CD14-positive monocyte (primary cell): Measurements from ENCODE around the gene CPHXL2. TPM values are rescaled to one million over a fixed set of nuclear protein-coding genes. Genes with fewer than 3 reads are reported as not detected.

Source experiments
- DNase-seq, 3 donors: peaks; one replicate each; pipeline ENCODE4 v3.0.0-alpha.2; 2011 to 2022
- H2AFZ ChIP-seq: 2 replicates; pipeline ENCODE4 v1.6.0; 2012; ENCODE audit warnings: mild to moderate bottlenecking, low read depth, low read length, inconsistent platforms; ENCODE audit not compliant: insufficient read depth, poor library complexity, severe bottlenecking
- H3K27ac ChIP-seq, 2 donors: 1 replicate in 1 of 2; 2 replicates in 1 of 2; pipeline ENCODE4 v1.5.1; 2012 to 2013; ENCODE audit warnings: low read length in 2 of 2, control low read depth in 1 of 2, inconsistent platforms in 1 of 2, low read depth in 1 of 2, mild to moderate bottlenecking in 1 of 2
- H3K27me3 ChIP-seq, 2 donors: one replicate each; pipeline versions ENCODE4 v1.6.0 to v1.6.1; 2011 to 2013; ENCODE audit warnings: low read length in 2 of 2; ENCODE audit not compliant: control insufficient read depth in 2 of 2, insufficient read depth in 2 of 2
- H3K36me3 ChIP-seq, 2 donors: replicated peaks in 1 of 2; 1 replicate in 1 of 2; 2 replicates in 1 of 2; pipeline versions ENCODE4 v1.5.1 to v1.6.1; 2012 to 2013; ENCODE audit warnings: low read length in 2 of 2, control low read depth in 1 of 2, inconsistent platforms in 1 of 2, mild to moderate bottlenecking in 1 of 2; ENCODE audit not compliant: insufficient read depth in 2 of 2, control insufficient read depth in 1 of 2
- H3K4me1 ChIP-seq, 2 donors: 1 replicate in 1 of 2; 2 replicates in 1 of 2; pipeline versions ENCODE4 v1.5.1 to v1.6.1; 2012 to 2013; ENCODE audit warnings: low read length in 2 of 2, control low read depth in 1 of 2, inconsistent platforms in 1 of 2, mild to moderate bottlenecking in 1 of 2, moderate library complexity in 1 of 2; ENCODE audit not compliant: insufficient read depth in 2 of 2, control insufficient read depth in 1 of 2
- H3K4me2 ChIP-seq: replicated peaks from 2 replicates; pipeline ENCODE3; 2012; ENCODE audit warnings: low read length, moderate library complexity, mild to moderate bottlenecking; ENCODE audit not compliant: poor library complexity, severe bottlenecking; ENCODE audit errors: extremely low read depth
- H3K4me3 ChIP-seq, 3 experiments: fragments of 200-600 bp in 1 of 3; sonication (generic) in 1 of 3; replicated peaks in 1 of 3; 1 replicate in 2 of 3; 2 replicates in 1 of 3; pipeline ENCODE4 v1.5.1; 2011 to 2013; ENCODE audit warnings: low read length in 3 of 3, mild to moderate bottlenecking in 3 of 3, control low read depth in 2 of 3, low read depth in 2 of 3, inconsistent platforms in 1 of 3, moderate library complexity in 1 of 3
- H3K79me2 ChIP-seq: 2 replicates; pipeline ENCODE4 v1.6.0; 2012; ENCODE audit warnings: mild to moderate bottlenecking, control low read depth, inconsistent platforms, low read length, moderate library complexity; ENCODE audit not compliant: insufficient read depth
- H3K9ac ChIP-seq: 2 replicates; pipeline ENCODE4 v1.6.0; 2017; ENCODE audit warnings: low read length, mild to moderate bottlenecking; ENCODE audit not compliant: insufficient read depth, poor library complexity, severe bottlenecking
- H3K9me3 ChIP-seq, 2 donors: replicated peaks in 1 of 2; 1 replicate in 1 of 2; 2 replicates in 1 of 2; pipeline versions ENCODE4 v1.5.1 to v1.6.1; 2012 to 2013; ENCODE audit warnings: low read length in 2 of 2, control low read depth in 1 of 2; ENCODE audit not compliant: control insufficient read depth in 1 of 2, insufficient read depth in 1 of 2
- H4K20me1 ChIP-seq: 2 replicates; pipeline ENCODE4 v1.6.0; 2012; ENCODE audit warnings: mild to moderate bottlenecking, low read length, control low read depth, moderate library complexity; ENCODE audit not compliant: insufficient read depth
- H3K27ac Mint-ChIP-seq, 7 donors: one replicate each; pipeline ENCODE4 v1.8.0; 2020; ENCODE audit warnings: mild to moderate bottlenecking in 7 of 7, mixed read lengths in 7 of 7, moderate library complexity in 6 of 7, inconsistent platforms in 2 of 7
- H3K27me3 Mint-ChIP-seq, 3 donors: one replicate each; pipeline ENCODE4 v1.8.0; 2021 to 2022; ENCODE audit warnings: low read depth in 3 of 3, mild to moderate bottlenecking in 3 of 3, mixed read lengths in 3 of 3, moderate library complexity in 3 of 3, inconsistent platforms in 1 of 3
- H3K36me3 Mint-ChIP-seq, 2 donors: one replicate each; pipeline ENCODE4 v1.8.0; 2020; ENCODE audit warnings: mixed read lengths in 2 of 2, inconsistent platforms in 1 of 2, mild to moderate bottlenecking in 1 of 2
- H3K4me1 Mint-ChIP-seq: one replicate; pipeline ENCODE4 v1.8.0; 2020; ENCODE audit warnings: mild to moderate bottlenecking, mixed read lengths
- H3K4me3 Mint-ChIP-seq, 2 donors: one replicate each; pipeline ENCODE4 v1.8.0; 2020; ENCODE audit warnings: mild to moderate bottlenecking in 2 of 2, mixed read lengths in 2 of 2, moderate library complexity in 1 of 2
- H3K9me3 Mint-ChIP-seq, 7 donors: one replicate each; pipeline ENCODE4 v1.8.0; 2020 to 2022; ENCODE audit warnings: mixed read lengths in 7 of 7, mild to moderate bottlenecking in 6 of 7, moderate library complexity in 6 of 7, inconsistent platforms in 2 of 7
- CTCF ChIP-seq: fragments of 200-600 bp; IDR thresholded peaks from one replicate; pipeline ENCODE4 v1.8.0; 2022; ENCODE audit warnings: antibody characterized with exemption, mild to moderate bottlenecking
- WGBS: methylation state at CpG from one replicate; pipeline ENCODE4 v1.1.5; 2013; ENCODE audit warnings: missing lambda C conversion rate; ENCODE audit not compliant: insufficient coverage; 5-methylcytosine and 5-hydroxymethylcytosine counted together
- intact Hi-C, 2 donors: fragments of 100-400 bp; cut with micrococcal nuclease; formaldehyde crosslinking; loops; one replicate each; pipeline versions ENCODE4 v1.15.0 to v1.15.1; 2023
- polyA plus RNA-seq, 3 donors: library from polyadenylated mRNA; depleted of rRNA in 1 of 3; unstranded in 2 of 3; stranded (reverse) in 1 of 3; fragments of 300-500 nt in 2 of 3; fragments of >200 nt in 1 of 3; fragmentation: Illumina TruSeq in 2 of 3; gene quantifications; 1 replicate in 2 of 3; 2 replicates in 1 of 3; pipeline ENCODE4 v1.2.3, GENCODE V29; 2012 to 2021

CPHXL2 gene
- polyA plus RNA-seq, 3 donors: not detected

- no peaks in the 10 kb centered on the region for H3K27me3 ChIP-seq
- 92% methylated on average over 4 of the region's 5 CpGs for WGBS
- no peak overlapping the region for H3K4me3 Mint-ChIP-seq
- DNase-seq: no peak
- H3K4me3 ChIP-seq: no peak overlapping the region
- no peak overlapping the region for H3K4me2 ChIP-seq
- H2AFZ ChIP-seq: no peak overlapping the region
- H3K4me1 Mint-ChIP-seq: peaks cover 2% of the 10 kb centered on the region
- no peaks in the 10 kb centered on the region for H3K4me1 ChIP-seq
- H3K27me3 Mint-ChIP-seq: peaks cover 0 to 3% (median 0%) of the 10 kb centered on the region in 3 donors
- H3K9ac ChIP-seq: no peak overlapping the region
- peaks cover 11 to 20% (median 18%) of the 10 kb centered on the region in 7 donors for H3K9me3 Mint-ChIP-seq
- H3K27ac Mint-ChIP-seq: no peak overlapping the region
- peaks cover 8 to 16% of the 10 kb centered on the region in 2 donors for H3K9me3 ChIP-seq
- intact Hi-C loops: no loop called here
- H3K79me2 ChIP-seq: no peaks in the 10 kb centered on the region
- H3K27ac ChIP-seq: no peak overlapping the region
- H3K36me3 ChIP-seq: no peaks in the 10 kb centered on the region
- H4K20me1 ChIP-seq: no peaks in the 10 kb centered on the region
- TF ChIP-seq CTCF: no peak
- H3K36me3 Mint-ChIP-seq: no peaks in the 10 kb centered on the region
Measured at GRCh38 chr16:75679366-75679765, 2.6 kb upstream of the CPHXL2 start.

GRCh38 chr16:75667503-75667902 lies 9.3 kb downstream of the CPHXL2 start:
- DNase-seq: no peak
- no peak overlapping the region for H3K27ac Mint-ChIP-seq

More at GRCh38 chr16:75667503-75667902, 9.3 kb downstream of the CPHXL2 start:
- Histone ChIP-seq H4K20me1 (no peaks in the 10 kb centered on the region), H3K36me3 (no peaks in the 10 kb centered on the region), H2AFZ (no peak overlapping the region), H3K4me1 (no peaks in the 10 kb centered on the region), H3K79me2 (no peaks in the 10 kb centered on the region), H3K27ac (no peak overlapping the region), H3K4me2 (no peak overlapping the region), H3K9me3 (no peaks in the 10 kb centered on the region), H3K9ac (no peak overlapping the region), H3K27me3 (no peaks in the 10 kb centered on the region), H3K4me3 (no peak overlapping the region)
- intact Hi-C loops: no loop called here
- H3K9me3 Mint-ChIP-seq: peaks cover 0 to 6% (median 0%) of the 10 kb centered on the region in 7 donors
- H3K4me3 Mint-ChIP-seq: no peak overlapping the region
- no peaks in the 10 kb centered on the region for H3K4me1 Mint-ChIP-seq
- H3K27me3 Mint-ChIP-seq: peaks cover 0 to 1% (median 0%) of the 10 kb centered on the region in 3 donors
- no peak for TF ChIP-seq CTCF
- H3K36me3 Mint-ChIP-seq: no peaks in the 10 kb centered on the region
